BJ (cell line): ENCODE results near the gene PHB1. TPM values are rescaled to one million over a fixed set of nuclear protein-coding genes. Genes with fewer than 3 reads are reported as not detected.

Source experiments
- CTCF ChIA-PET: fragments of 350-600 bp; formaldehyde crosslinking; extraction: SDS; loops from one replicate; lab custom pipeline; 2021; ENCODE audit warnings: antibody characterized with exemption, inconsistent platforms; lab: Yijun Ruan, JAX
- POLR2A ChIA-PET: fragments of 300-600 bp; sonication (Branson Sonifier 250); formaldehyde crosslinking; extraction: SDS; loops from one replicate; lab custom pipeline; 2021; ENCODE audit warnings: antibody characterized with exemption; lab: Charles Lee
- DNase-seq: peaks from one replicate; pipeline ENCODE4 v3.0.0-alpha.2; 2011; ENCODE audit warnings: low read depth
- H3K27me3 ChIP-seq: 2 replicates; pipeline ENCODE4 v1.6.0; 2011; ENCODE audit warnings: low read length; ENCODE audit not compliant: control insufficient read depth, insufficient read depth
- H3K36me3 ChIP-seq: 2 replicates; pipeline ENCODE4 v1.5.1; 2011; ENCODE audit warnings: low read length; ENCODE audit not compliant: control insufficient read depth, insufficient read depth
- H3K4me3 ChIP-seq: 2 replicates; pipeline ENCODE4 v1.5.1; 2011; ENCODE audit warnings: low read depth, mild to moderate bottlenecking, control low read depth, low read length
- CTCF ChIP-seq: IDR thresholded peaks from 2 replicates; pipeline ENCODE4 v1.5.1; 2011; ENCODE audit warnings: low read depth, mild to moderate bottlenecking, control low read depth, inconsistent platforms, low read length, moderate library complexity; ENCODE audit not compliant: insufficient read depth
- polyA plus RNA-seq: library from polyadenylated mRNA; depleted of rRNA; stranded (reverse); fragments of >200 nt; gene quantifications from 2 replicates; pipeline ENCODE4 v1.2.3, GENCODE V29; 2011

The PHB1 gene
- polyA plus RNA-seq, 1 experiment = 369 TPM

GRCh38 chr17:49383060-49383459 is 31.6 kb downstream of the PHB1 start:
- Histone ChIP-seq H3K27me3 (no peaks in the 10 kb centered on the region), H3K36me3 (no peaks in the 10 kb centered on the region), H3K4me3 (no peak overlapping the region)
- CTCF ChIA-PET = no interaction called here
- no peak for DNase-seq
- TF ChIP-seq CTCF = no peak
- POLR2A ChIA-PET = no interaction called here

- no peak overlapping the region for H3K4me3 ChIP-seq
- TF ChIP-seq CTCF = no peak
- H3K36me3 ChIP-seq = no peaks in the 10 kb centered on the region
- POLR2A ChIA-PET = no interaction called here
- no peaks in the 10 kb centered on the region for H3K27me3 ChIP-seq
- CTCF ChIA-PET = interaction anchor here (1.2 kb wide), 1 partner anchor 68 kb away, joined by 3 read pairs; no protein-coding TSS in a partner anchor
- DNase-seq = no peak
Measured at GRCh38 chr17:49382556-49382955, 32.1 kb downstream of the PHB1 start.

GRCh38 chr17:49381793-49382192 is 32.9 kb downstream of the PHB1 start:
- no peaks in the 10 kb centered on the region for H3K27me3 ChIP-seq
- ChIA-PET CTCF (interaction anchor here (0.6 to 1.4 kb wide), 5 partner anchors 11 to 67 kb away, joined by 3 to 7 read pairs (median 3); no protein-coding TSS in a partner anchor), POLR2A (no interaction called here)

GRCh38 chr17:49381033-49381432 is 33.6 kb downstream of the PHB1 start:
- CTCF ChIA-PET = interaction anchor here (0.6 to 1.4 kb wide), 3 partner anchors 13 to 65 kb away, joined by 4 to 7 read pairs (median 4); no protein-coding TSS in a partner anchor
- POLR2A ChIA-PET = no interaction called here

More at GRCh38 chr17:49381793-49382192, 32.9 kb downstream of the PHB1 start:
- DNase-seq = no peak
- TF ChIP-seq CTCF = no peak
- no peaks in the 10 kb centered on the region for H3K36me3 ChIP-seq
- no peak overlapping the region for H3K4me3 ChIP-seq

GRCh38 chr17:49379926-49380325 is 34.8 kb downstream of the PHB1 start:
- no peaks in the 10 kb centered on the region for H3K27me3 ChIP-seq
- DNase-seq = no peak
- ChIA-PET CTCF (no interaction called here), POLR2A (no interaction called here)
- no peaks in the 10 kb centered on the region for H3K36me3 ChIP-seq
- no peak overlapping the region for H3K4me3 ChIP-seq
- no peak for TF ChIP-seq CTCF

More at GRCh38 chr17:49381033-49381432, 33.6 kb downstream of the PHB1 start:
- H3K36me3 ChIP-seq = no peaks in the 10 kb centered on the region
- H3K27me3 ChIP-seq = no peaks in the 10 kb centered on the region
- no peak overlapping the region for H3K4me3 ChIP-seq
- no peak for DNase-seq
- TF ChIP-seq CTCF = no peak
